Mucosa of rectum (tissue), 2 donors: ENCODE data around the gene MAGI1.

Source experiments
- H3K27ac ChIP-seq, 2 donors: one replicate each; pipeline ENCODE4 v1.7.0; 2013; ENCODE audit warnings: inconsistent platforms in 2 of 2, low read depth in 2 of 2, low read length in 2 of 2
- H3K27me3 ChIP-seq, 2 donors: one replicate each; pipeline ENCODE4 v1.7.0; 2013; ENCODE audit warnings: low read length in 2 of 2; ENCODE audit not compliant: control insufficient read depth in 2 of 2, insufficient read depth in 2 of 2
- H3K36me3 ChIP-seq, 2 donors: one replicate each; pipeline ENCODE4 v1.7.0; 2013; ENCODE audit warnings: low read length in 2 of 2; ENCODE audit not compliant: control insufficient read depth in 2 of 2, insufficient read depth in 2 of 2
- H3K4me1 ChIP-seq, 2 donors: one replicate each; pipeline ENCODE4 v1.7.0; 2013; ENCODE audit warnings: low read length in 2 of 2, mild to moderate bottlenecking in 1 of 2; ENCODE audit not compliant: control insufficient read depth in 2 of 2, insufficient read depth in 2 of 2
- H3K4me3 ChIP-seq, 2 donors: one replicate each; pipeline ENCODE4 v1.7.0; 2013; ENCODE audit warnings: low read length in 2 of 2
- H3K9ac ChIP-seq, 2 donors: one replicate each; pipeline ENCODE4 v1.7.0; 2013; ENCODE audit warnings: low read length in 2 of 2, low read depth in 1 of 2, mild to moderate bottlenecking in 1 of 2
- H3K9me3 ChIP-seq, 2 donors: one replicate each; pipeline ENCODE4 v1.7.0; 2013; ENCODE audit warnings: low read length in 2 of 2; ENCODE audit not compliant: control insufficient read depth in 2 of 2
- donor health status: healthy.
- donor health status: Normal muscosa, but diverticular disease.

The MAGI1 gene

DNA sequence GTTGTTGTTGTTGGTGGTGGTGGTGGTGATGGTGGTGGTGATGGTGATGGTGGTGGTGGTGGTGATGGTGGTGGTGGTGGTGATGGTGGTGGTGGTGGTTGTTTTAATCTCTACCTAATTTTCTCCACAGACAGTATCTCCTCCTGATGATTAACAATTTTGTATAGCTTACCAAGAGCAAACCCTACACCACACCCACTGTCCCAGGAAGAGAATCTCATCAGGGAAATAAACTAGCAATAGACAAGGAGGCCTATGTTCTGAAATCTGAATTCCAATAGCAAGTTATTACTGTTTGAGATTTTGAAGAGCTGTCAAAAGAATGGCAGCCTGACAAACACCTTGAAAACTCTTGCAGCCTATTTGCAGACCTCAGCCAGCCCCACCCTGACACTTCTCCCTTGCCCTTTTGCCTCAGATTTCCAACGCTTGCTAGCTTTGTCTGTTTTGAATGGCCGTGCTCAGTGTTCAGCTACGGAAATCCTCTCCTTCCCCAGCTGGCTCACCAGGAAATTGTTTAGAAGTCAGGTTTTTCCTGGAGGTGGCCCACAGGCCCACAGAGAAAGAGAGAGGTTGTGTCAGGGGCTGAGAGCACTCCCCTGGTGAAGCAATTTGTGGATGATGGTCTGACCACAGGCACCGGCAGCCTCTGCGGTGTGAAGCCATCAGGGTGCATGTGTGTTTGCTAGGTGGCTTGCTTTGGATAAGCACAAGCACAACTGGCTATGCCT lies 101.6 kb downstream of the MAGI1 start:
- Histone ChIP-seq H3K9ac (no peak overlapping the region), H3K9me3 (peaks cover 0 to 3% of the 10 kb centered on the region in 2 donors), H3K4me1 (peaks cover 3 to 4% of the 10 kb centered on the region in 2 donors), H3K27ac (no peak overlapping the region), H3K36me3 (no peaks in the 10 kb centered on the region), H3K27me3 (no peaks in the 10 kb centered on the region), H3K4me3 (no peak overlapping the region)

DNA sequence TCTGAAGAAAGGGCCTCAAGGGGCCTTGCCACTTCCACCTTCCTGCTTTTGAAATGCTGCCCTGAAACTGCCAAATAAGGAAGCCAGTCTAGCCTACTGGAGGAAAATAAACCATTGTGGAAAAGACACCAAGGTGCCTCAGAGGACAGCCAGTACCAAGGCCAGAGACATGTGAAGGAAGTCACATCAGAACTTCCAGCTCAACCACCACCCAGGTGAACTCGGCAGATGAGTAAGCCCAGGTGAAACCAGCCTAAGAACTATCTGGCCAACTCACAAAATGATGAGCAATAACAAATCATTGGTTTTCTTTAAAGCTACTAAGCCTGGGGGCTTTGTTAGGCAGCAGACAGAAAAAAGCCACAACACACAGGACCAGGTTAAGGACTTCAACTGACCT lies 103.0 kb downstream of the MAGI1 start:
- Histone ChIP-seq H3K27ac (no peak overlapping the region), H3K9ac (no peak overlapping the region), H3K9me3 (peaks cover 0 to 3% of the 10 kb centered on the region in 2 donors), H3K27me3 (no peaks in the 10 kb centered on the region), H3K36me3 (no peaks in the 10 kb centered on the region), H3K4me1 (peaks cover 3 to 4% of the 10 kb centered on the region in 2 donors), H3K4me3 (no peak overlapping the region)

DNA sequence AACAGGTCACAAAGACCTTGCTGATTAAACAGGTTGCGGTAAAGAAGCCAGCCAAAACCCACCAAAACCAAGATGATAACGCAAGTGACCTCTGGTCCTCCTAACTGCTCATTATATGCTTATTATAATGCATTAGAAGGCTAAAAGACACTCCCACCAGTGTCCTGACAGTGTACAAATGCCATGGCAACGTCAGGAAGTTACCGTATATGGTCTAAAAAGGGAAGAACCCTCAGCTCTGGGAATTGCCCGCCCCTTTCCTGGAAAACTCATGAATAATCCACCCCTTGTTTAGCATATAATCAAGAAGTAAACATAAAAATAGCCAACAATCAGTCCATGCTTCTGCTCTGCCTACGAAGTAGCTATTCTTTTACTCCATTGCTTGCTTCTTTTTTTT lies 108.1 kb downstream of the MAGI1 start:
- no peak overlapping the region for H3K4me3 ChIP-seq
- H3K4me1 ChIP-seq, result peaks cover 0 to 2% of the 10 kb centered on the region in 2 donors
- H3K36me3 ChIP-seq, result no peaks in the 10 kb centered on the region
- no peak overlapping the region for H3K27ac ChIP-seq
- H3K27me3 ChIP-seq, result no peaks in the 10 kb centered on the region
- no peak overlapping the region for H3K9ac ChIP-seq
- H3K9me3 ChIP-seq, result peaks cover 0 to 3% of the 10 kb centered on the region in 2 donors

DNA sequence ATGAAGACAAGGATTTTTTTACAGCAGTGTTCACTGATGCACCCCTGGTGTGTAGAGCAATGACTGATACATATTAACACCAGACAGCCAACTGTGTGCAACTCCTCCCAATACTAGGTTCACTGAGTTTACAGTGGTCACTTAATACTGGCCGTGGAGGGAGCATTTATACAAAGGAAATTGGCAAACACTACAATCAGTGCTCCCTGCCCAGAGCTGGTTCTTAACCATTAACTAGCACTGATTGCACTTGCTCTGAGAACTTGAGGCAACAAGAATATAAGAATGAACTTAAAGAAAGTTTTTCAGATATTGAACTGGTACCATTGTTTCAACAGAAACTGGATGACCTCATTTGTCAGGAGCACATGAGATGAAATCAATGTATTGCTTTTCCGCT lies 110.6 kb downstream of the MAGI1 start:
- Histone ChIP-seq H3K9me3 (peaks cover 0 to under 1% of the 10 kb centered on the region in 2 donors), H3K9ac (no peak overlapping the region), H3K4me3 (no peak overlapping the region), H3K27me3 (no peaks in the 10 kb centered on the region), H3K4me1 (peaks cover 0 to 2% of the 10 kb centered on the region in 2 donors), H3K36me3 (no peaks in the 10 kb centered on the region), H3K27ac (no peak overlapping the region)

DNA sequence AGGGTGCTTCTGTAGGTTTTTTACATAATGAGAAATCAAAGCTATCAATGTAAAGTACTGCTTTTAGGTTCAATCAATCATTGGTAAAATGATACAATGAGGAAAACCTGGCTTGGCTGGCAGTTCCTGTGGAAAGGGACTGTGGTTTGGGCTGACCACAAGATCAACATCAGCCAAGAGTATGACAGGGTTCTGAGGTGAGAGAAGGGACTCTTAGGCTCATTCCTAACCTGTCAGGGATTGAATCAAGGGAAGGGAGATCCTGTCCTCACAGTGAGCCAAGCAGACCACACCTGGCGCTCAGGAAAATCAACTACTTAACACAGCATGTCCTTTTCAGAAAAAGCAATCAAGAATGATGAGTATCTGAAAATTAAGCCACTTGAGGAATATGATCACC lies 111.1 kb downstream of the MAGI1 start:
- no peaks in the 10 kb centered on the region for H3K36me3 ChIP-seq
- H3K9me3 ChIP-seq, result no peaks in the 10 kb centered on the region
- no peaks in the 10 kb centered on the region for H3K27me3 ChIP-seq
- no peak overlapping the region for H3K27ac ChIP-seq
- no peak overlapping the region for H3K9ac ChIP-seq
- H3K4me3 ChIP-seq, result no peak overlapping the region
- peaks cover 0 to 2% of the 10 kb centered on the region in 2 donors for H3K4me1 ChIP-seq

- H3K27me3 ChIP-seq, result no peaks in the 10 kb centered on the region
- no peak overlapping the region for H3K4me3 ChIP-seq
- no peak overlapping the region for H3K9ac ChIP-seq
- peaks cover 0 to 2% of the 10 kb centered on the region in 2 donors for H3K4me1 ChIP-seq
- H3K27ac ChIP-seq, result no peak overlapping the region
- H3K36me3 ChIP-seq, result no peaks in the 10 kb centered on the region
- H3K9me3 ChIP-seq, result no peaks in the 10 kb centered on the region
These were observed 113.3 kb downstream of the MAGI1 start for GRCh38 chr3:65925254-65925954.

GRCh38 chr3:65924762-65925161 lies 114.0 kb downstream of the MAGI1 start:
- Histone ChIP-seq H3K36me3 (no peaks in the 10 kb centered on the region), H3K27me3 (no peaks in the 10 kb centered on the region), H3K9me3 (no peaks in the 10 kb centered on the region), H3K4me1 (peaks cover 0 to 2% of the 10 kb centered on the region in 2 donors), H3K4me3 (no peak overlapping the region), H3K9ac (no peak overlapping the region), H3K27ac (no peak overlapping the region)

DNA sequence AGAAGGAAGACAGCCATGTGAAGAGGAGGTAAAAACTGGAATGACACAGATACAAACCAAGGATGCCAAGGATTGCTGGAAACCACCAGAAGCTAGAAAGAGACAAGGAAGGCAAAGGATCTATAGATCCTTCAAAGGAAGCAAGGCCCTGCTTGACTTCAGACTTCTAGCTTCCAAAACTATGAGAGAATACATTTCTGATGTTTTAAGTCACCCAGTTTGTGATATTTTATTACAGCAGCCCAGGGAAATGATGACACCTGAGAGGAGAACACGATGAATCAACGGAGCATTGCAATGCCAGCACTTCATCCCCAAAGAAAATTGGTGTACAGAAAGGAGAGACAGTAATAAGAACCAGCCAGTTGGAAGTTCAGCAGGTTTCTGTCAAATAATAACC lies 116.3 kb downstream of the MAGI1 start:
- Histone ChIP-seq H3K27me3 (no peaks in the 10 kb centered on the region), H3K9ac (no peak overlapping the region), H3K27ac (no peak overlapping the region), H3K4me3 (no peak overlapping the region), H3K36me3 (no peaks in the 10 kb centered on the region), H3K4me1 (no peaks in the 10 kb centered on the region), H3K9me3 (peaks cover 0 to 2% of the 10 kb centered on the region in 2 donors)

- Histone ChIP-seq H3K27me3 (no peaks in the 10 kb centered on the region), H3K9ac (no peak overlapping the region), H3K27ac (no peak overlapping the region)
These were observed 118.9 kb downstream of the MAGI1 start for GRCh38 chr3:65919826-65920225.

DNA sequence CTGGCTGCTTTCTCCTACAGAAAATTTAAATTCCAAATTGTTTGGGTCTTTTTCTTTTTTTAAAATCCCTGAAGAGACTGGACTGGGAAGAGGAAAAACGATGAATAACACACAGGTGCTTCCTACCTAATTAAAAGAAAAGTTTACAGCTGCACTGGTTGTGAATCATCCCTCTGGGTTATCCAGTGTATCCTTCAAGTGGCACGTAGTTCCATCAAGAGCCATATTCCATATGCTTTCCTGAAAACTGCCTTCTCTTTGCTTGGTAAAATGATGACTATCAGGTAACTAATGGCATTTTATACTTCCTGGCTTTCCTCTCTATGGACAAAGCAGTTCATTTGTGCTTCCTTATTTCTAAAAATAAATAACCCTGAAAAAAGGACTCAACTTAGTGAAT lies 123.2 kb downstream of the MAGI1 start:
- Histone ChIP-seq H3K9me3 (peaks cover 0 to 2% of the 10 kb centered on the region in 2 donors), H3K27me3 (no peaks in the 10 kb centered on the region), H3K4me1 (no peaks in the 10 kb centered on the region), H3K27ac (no peak overlapping the region), H3K4me3 (no peak overlapping the region), H3K9ac (no peak overlapping the region), H3K36me3 (no peaks in the 10 kb centered on the region)

More at GRCh38 chr3:65919826-65920225, 118.9 kb downstream of the MAGI1 start:
- Histone ChIP-seq H3K36me3 (no peaks in the 10 kb centered on the region), H3K9me3 (peaks cover 0 to 2% of the 10 kb centered on the region in 2 donors), H3K4me3 (no peak overlapping the region), H3K4me1 (no peaks in the 10 kb centered on the region)
